ENCODE data around the gene POLR1E. TPM values are rescaled to one million over a fixed set of nuclear protein-coding genes. Genes with fewer than 3 reads are reported as not detected.

Gene POLR1E
- total RNA-seq, 2 donors from 2014 or later: 15.0 to 29.7 TPM

- TF ChIP-seq CTCF (IDR thresholded peaks at IDR 0.05): no peak
- Histone ChIP-seq H3K27me3 (replicated peaks; ENCODE audit: insufficient read depth) (no peaks in the 10 kb centered on the region), H3K4me1 (ENCODE audit: control insufficient read depth in 1 of 2, low read depth in 2 of 2) (peaks cover 0 to 6% of the 10 kb centered on the region in 2 donors), H3K36me3 (peaks cover 7% of the 10 kb centered on the region), H3K9me3 (no peaks in the 10 kb centered on the region), H3K27ac (no peak overlapping the region), H3K4me3 (no peak overlapping the region)
- ATAC-seq (ENCODE audit: insufficient number of reproducible peaks, low FRiP score, low read depth) (no peak), DNase-seq (ENCODE audit: low spot score) (no peak)
Measured at GRCh38 chr9:37542895-37543294, 57.1 kb downstream of the POLR1E start.

GRCh38 chr9:37543468-37543867 lies 57.7 kb downstream of the POLR1E start:
- TF ChIP-seq CTCF (IDR thresholded peaks at IDR 0.05): no peak
- Histone ChIP-seq H3K27me3 (replicated peaks; ENCODE audit: insufficient read depth) (no peaks in the 10 kb centered on the region), H3K36me3 (peaks cover 3% of the 10 kb centered on the region), H3K4me3 (no peak overlapping the region), H3K27ac (no peak overlapping the region), H3K4me1 (ENCODE audit: control insufficient read depth in 1 of 2, low read depth in 2 of 2) (peaks cover 0 to 6% of the 10 kb centered on the region in 2 donors), H3K9me3 (no peaks in the 10 kb centered on the region)
- no peak for ATAC-seq (ENCODE audit: insufficient number of reproducible peaks, low FRiP score, low read depth)
- DNase-seq (ENCODE audit: low spot score): no peak

- Histone ChIP-seq H3K9me3 (no peaks in the 10 kb centered on the region), H3K27me3 (replicated peaks; ENCODE audit: insufficient read depth) (no peaks in the 10 kb centered on the region), H3K27ac (no peak overlapping the region), H3K4me3 (no peak overlapping the region), H3K36me3 (no peaks in the 10 kb centered on the region), H3K4me1 (ENCODE audit: control insufficient read depth in 1 of 2, low read depth in 2 of 2) (no peaks in the 10 kb centered on the region)
- no peak for TF ChIP-seq CTCF (IDR thresholded peaks at IDR 0.05)
- ATAC-seq (ENCODE audit: insufficient number of reproducible peaks, low FRiP score, low read depth) (no peak), DNase-seq (ENCODE audit: low spot score) (no peak)
Measured at GRCh38 chr9:37547328-37547878, 61.7 kb downstream of the POLR1E start.

- H3K27ac ChIP-seq: no peak overlapping the region
- DNase-seq (ENCODE audit: low spot score) (no peak), ATAC-seq (ENCODE audit: insufficient number of reproducible peaks, low FRiP score, low read depth) (no peak)
- H3K27me3 ChIP-seq (replicated peaks; ENCODE audit: insufficient read depth): no peaks in the 10 kb centered on the region
- no peaks in the 10 kb centered on the region for H3K9me3 ChIP-seq
- H3K36me3 ChIP-seq: no peaks in the 10 kb centered on the region
- no peaks in the 10 kb centered on the region for H3K4me1 ChIP-seq (ENCODE audit: control insufficient read depth in 1 of 2, low read depth in 2 of 2)
- H3K4me3 ChIP-seq: no peak overlapping the region
- no peak for TF ChIP-seq CTCF (IDR thresholded peaks at IDR 0.05)
Measured at GRCh38 chr9:37549527-37549926, 63.8 kb downstream of the POLR1E start.

GRCh38 chr9:37550781-37551180 lies 65.0 kb downstream of the POLR1E start:
- Histone ChIP-seq H3K27ac (no peak overlapping the region), H3K27me3 (replicated peaks; ENCODE audit: insufficient read depth) (no peaks in the 10 kb centered on the region), H3K4me1 (ENCODE audit: control insufficient read depth in 1 of 2, low read depth in 2 of 2) (no peaks in the 10 kb centered on the region), H3K4me3 (no peak overlapping the region), H3K36me3 (no peaks in the 10 kb centered on the region), H3K9me3 (no peaks in the 10 kb centered on the region)
- DNase-seq (ENCODE audit: low spot score): no peak
- ATAC-seq (ENCODE audit: insufficient number of reproducible peaks, low FRiP score, low read depth): no peak
- TF ChIP-seq CTCF (IDR thresholded peaks at IDR 0.05): no peak
